A673 (cell line): ENCODE data around the gene MYLIP. TPM values are rescaled to one million over a fixed set of nuclear protein-coding genes. Genes with fewer than 3 reads are reported as not detected.

Experiments
- BruUV-seq: library from RNA; stranded (reverse); fragments of 400-500 nt; replicated peaks from 2 replicates; lab custom pipeline; 2021; lab: Mats Ljungman, UMichigan
- CTCF ChIA-PET: fragments of 300-600 bp; sonication (Branson Sonifier 250); formaldehyde crosslinking; loops from one replicate; lab custom pipeline; 2022; ENCODE audit warnings: antibody characterized with exemption; lab: Charles Lee
- POLR2A ChIA-PET: fragments of 300-600 bp; sonication (Branson Sonifier 250); formaldehyde crosslinking; loops from one replicate; lab custom pipeline; 2022; ENCODE audit warnings: antibody characterized with exemption; ENCODE audit not compliant: low non-redundant PET; lab: Charles Lee
- DNase-seq: peaks from one replicate; pipeline ENCODE4 v3.0.0-alpha.2; 2015; ENCODE audit warnings: low spot score
- H3K27ac ChIP-seq: fragments of 200-600 bp; sonication (generic); 2 replicates; pipeline ENCODE4 v1.5.1; 2016; ENCODE audit warnings: mixed run types, low read depth, mild to moderate bottlenecking, mixed read lengths, antibody characterized with exemption, low read length; ENCODE audit not compliant: poor library complexity, severe bottlenecking
- H3K27me3 ChIP-seq: fragments of 200-600 bp; sonication (generic); replicated peaks from 2 replicates; pipeline ENCODE4 v1.6.1; 2017; ENCODE audit warnings: mixed run types, low read depth, mild to moderate bottlenecking, mixed read lengths, antibody characterized with exemption, low read length; ENCODE audit not compliant: insufficient read depth, poor library complexity
- H3K36me3 ChIP-seq: fragments of 200-600 bp; sonication (generic); 2 replicates; pipeline ENCODE4 v1.6.1; 2016; ENCODE audit warnings: mixed run types, mild to moderate bottlenecking, mixed read lengths, antibody characterized with exemption, low read length; ENCODE audit not compliant: insufficient read depth, poor library complexity, severe bottlenecking
- H3K4me1 ChIP-seq: fragments of 200-600 bp; sonication (generic); 2 replicates; pipeline ENCODE4 v1.6.1; 2017; ENCODE audit warnings: mixed run types, mild to moderate bottlenecking, mixed read lengths, antibody characterized with exemption, low read length; ENCODE audit not compliant: insufficient read depth, poor library complexity, severe bottlenecking
- H3K4me3 ChIP-seq: fragments of 200-600 bp; sonication (generic); 2 replicates; pipeline ENCODE4 v1.5.1; 2016; ENCODE audit warnings: low read depth, mixed run types, mild to moderate bottlenecking, mixed read lengths, low read length; ENCODE audit not compliant: poor library complexity, severe bottlenecking
- H3K9me3 ChIP-seq: fragments of 200-600 bp; sonication (generic); 2 replicates; pipeline ENCODE4 v1.6.1; 2016; ENCODE audit warnings: mixed run types, low read depth, mild to moderate bottlenecking, mixed read lengths, antibody characterized with exemption, low read length; ENCODE audit not compliant: poor library complexity, severe bottlenecking
- EZH2 ChIP-seq: fragments of 200-600 bp; sonication (generic); IDR thresholded peaks from 2 replicates; pipeline ENCODE4 v1.6.1; 2017; ENCODE audit warnings: borderline replicate concordance, low read depth, mild to moderate bottlenecking, mixed read lengths, antibody characterized with exemption, low read length; ENCODE audit not compliant: poor library complexity, severe bottlenecking
- intact Hi-C: fragments of 100-400 bp; cut with micrococcal nuclease; formaldehyde crosslinking; loops from one replicate; pipeline ENCODE4 v1.10.0; 2022; ENCODE audit not compliant: unreplicated experiment
- total RNA-seq: library from RNA; stranded (reverse); gene quantifications from 2 replicates; pipeline ENCODE4 v1.2.3, GENCODE V29; 2021
- TF ChIP-seq, protein P1 (sequence below): fragments of 300-800, 200-600 bp; sonication (generic); conservative IDR thresholded peaks from 2 replicates; pipeline ENCODE4 v1.5.1; 2017; ENCODE audit warnings: low read depth, mild to moderate bottlenecking, antibody characterized with exemption, low read length, moderate library complexity, mixed read lengths

MYLIP gene
- total RNA-seq, 1 experiment from 2014 or later: 22.4 TPM

GRCh38 chr6:16168121-16168520, 39.2 kb downstream of the MYLIP start:
- no peak overlapping the region for H3K27ac ChIP-seq
- DNase-seq: no peak
- ChIA-PET CTCF (no interaction called here), POLR2A (no interaction called here)
- TF ChIP-seq, protein P1, sequence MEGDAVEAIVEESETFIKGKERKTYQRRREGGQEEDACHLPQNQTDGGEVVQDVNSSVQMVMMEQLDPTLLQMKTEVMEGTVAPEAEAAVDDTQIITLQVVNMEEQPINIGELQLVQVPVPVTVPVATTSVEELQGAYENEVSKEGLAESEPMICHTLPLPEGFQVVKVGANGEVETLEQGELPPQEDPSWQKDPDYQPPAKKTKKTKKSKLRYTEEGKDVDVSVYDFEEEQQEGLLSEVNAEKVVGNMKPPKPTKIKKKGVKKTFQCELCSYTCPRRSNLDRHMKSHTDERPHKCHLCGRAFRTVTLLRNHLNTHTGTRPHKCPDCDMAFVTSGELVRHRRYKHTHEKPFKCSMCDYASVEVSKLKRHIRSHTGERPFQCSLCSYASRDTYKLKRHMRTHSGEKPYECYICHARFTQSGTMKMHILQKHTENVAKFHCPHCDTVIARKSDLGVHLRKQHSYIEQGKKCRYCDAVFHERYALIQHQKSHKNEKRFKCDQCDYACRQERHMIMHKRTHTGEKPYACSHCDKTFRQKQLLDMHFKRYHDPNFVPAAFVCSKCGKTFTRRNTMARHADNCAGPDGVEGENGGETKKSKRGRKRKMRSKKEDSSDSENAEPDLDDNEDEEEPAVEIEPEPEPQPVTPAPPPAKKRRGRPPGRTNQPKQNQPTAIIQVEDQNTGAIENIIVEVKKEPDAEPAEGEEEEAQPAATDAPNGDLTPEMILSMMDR: no peak
- no peak for TF ChIP-seq EZH2
- BruUV-seq: no TSS peak
- no peaks in the 10 kb centered on the region for H3K9me3 ChIP-seq
- H3K4me1 ChIP-seq: peaks cover 9% of the 10 kb centered on the region
- intact Hi-C loops: loop anchor here (2.0 to 10.0 kb wide), 2 partner anchors 273 to 477 kb away; no protein-coding TSS in a partner anchor
- H3K36me3 ChIP-seq: no peaks in the 10 kb centered on the region
- H3K4me3 ChIP-seq: no peak overlapping the region
- H3K27me3 ChIP-seq: no peaks in the 10 kb centered on the region

DNA sequence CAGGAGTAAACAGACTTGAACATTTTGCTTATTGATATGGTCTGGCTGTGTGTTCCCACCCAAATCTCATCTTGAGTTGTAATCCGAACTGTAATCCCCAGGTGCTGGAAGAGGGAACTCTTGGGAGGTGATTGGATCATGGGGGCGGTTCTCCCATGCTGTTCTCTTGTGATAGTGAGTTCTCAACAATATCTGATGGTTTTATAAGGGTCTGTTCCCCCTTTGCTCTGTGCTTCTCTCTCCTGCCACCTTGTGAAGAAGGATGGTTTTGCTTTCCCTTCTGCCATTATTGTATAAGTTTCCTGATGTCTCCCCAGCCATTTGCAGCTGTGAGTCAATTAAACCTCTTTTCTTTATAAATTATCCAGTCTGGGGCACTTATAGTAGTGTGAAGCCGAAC, 40.0 kb downstream of the MYLIP start:
- POLR2A ChIA-PET: no interaction called here
- TF ChIP-seq, protein P1: peak; percentile 69
- TF ChIP-seq EZH2: no peak
- peak; percentile 62 for DNase-seq
- Histone ChIP-seq H3K27me3 (no peaks in the 10 kb centered on the region), H3K9me3 (no peaks in the 10 kb centered on the region), H3K36me3 (no peaks in the 10 kb centered on the region), H3K4me1 (peaks cover 4% of the 10 kb centered on the region), H3K4me3 (no peak overlapping the region), H3K27ac (no peak overlapping the region)
- CTCF ChIA-PET: interaction anchor here (0.5 kb wide), 1 partner anchor 38 kb away, joined by 3 read pairs; no protein-coding TSS in a partner anchor
- intact Hi-C loops: loop anchor here (2.0 to 10.0 kb wide), 2 partner anchors 274 to 478 kb away; no protein-coding TSS in a partner anchor
- no TSS peak for BruUV-seq

- Histone ChIP-seq H3K27ac (no peak overlapping the region), H3K4me3 (no peak overlapping the region), H3K36me3 (no peaks in the 10 kb centered on the region), H3K27me3 (no peaks in the 10 kb centered on the region), H3K4me1 (no peaks in the 10 kb centered on the region), H3K9me3 (no peaks in the 10 kb centered on the region)
- ChIA-PET CTCF (no interaction called here), POLR2A (interaction anchor here (0.6 kb wide), 1 partner anchor 1067 kb away, joined by 3 read pairs; no protein-coding TSS in a partner anchor)
- no TSS peak for BruUV-seq
- TF ChIP-seq, protein P1: no peak
- TF ChIP-seq EZH2: no peak
- no peak for DNase-seq
- intact Hi-C loops: no loop called here
These were observed 42.5 kb downstream of the MYLIP start for GRCh38 chr6:16171400-16171799.
